Astrocyte of the cerebellum (primary cell): Measurements from ENCODE around the gene TRIP11.

Source experiments
- DNase-seq: peaks from one replicate; pipeline ENCODE4 v3.0.0-alpha.2; 2011; ENCODE audit warnings: low read depth
- H3K4me3 ChIP-seq: 2 replicates; pipeline ENCODE4 v1.5.1; 2011; ENCODE audit warnings: mild to moderate bottlenecking, low read depth, low read length, moderate library complexity
- in situ Hi-C: cut with HindIII; loops from 2 replicates; pipeline ENCODE4 v1.10.0; 2017; ENCODE audit warnings: low sequenced_read_pairs
- TF ChIP-seq, protein P1 (sequence below): IDR thresholded peaks from 2 replicates; pipeline ENCODE4 v1.5.1; 2012; ENCODE audit warnings: low read length, low read depth, moderate library complexity, mild to moderate bottlenecking; ENCODE audit errors: missing control alignments

Gene TRIP11

DNA sequence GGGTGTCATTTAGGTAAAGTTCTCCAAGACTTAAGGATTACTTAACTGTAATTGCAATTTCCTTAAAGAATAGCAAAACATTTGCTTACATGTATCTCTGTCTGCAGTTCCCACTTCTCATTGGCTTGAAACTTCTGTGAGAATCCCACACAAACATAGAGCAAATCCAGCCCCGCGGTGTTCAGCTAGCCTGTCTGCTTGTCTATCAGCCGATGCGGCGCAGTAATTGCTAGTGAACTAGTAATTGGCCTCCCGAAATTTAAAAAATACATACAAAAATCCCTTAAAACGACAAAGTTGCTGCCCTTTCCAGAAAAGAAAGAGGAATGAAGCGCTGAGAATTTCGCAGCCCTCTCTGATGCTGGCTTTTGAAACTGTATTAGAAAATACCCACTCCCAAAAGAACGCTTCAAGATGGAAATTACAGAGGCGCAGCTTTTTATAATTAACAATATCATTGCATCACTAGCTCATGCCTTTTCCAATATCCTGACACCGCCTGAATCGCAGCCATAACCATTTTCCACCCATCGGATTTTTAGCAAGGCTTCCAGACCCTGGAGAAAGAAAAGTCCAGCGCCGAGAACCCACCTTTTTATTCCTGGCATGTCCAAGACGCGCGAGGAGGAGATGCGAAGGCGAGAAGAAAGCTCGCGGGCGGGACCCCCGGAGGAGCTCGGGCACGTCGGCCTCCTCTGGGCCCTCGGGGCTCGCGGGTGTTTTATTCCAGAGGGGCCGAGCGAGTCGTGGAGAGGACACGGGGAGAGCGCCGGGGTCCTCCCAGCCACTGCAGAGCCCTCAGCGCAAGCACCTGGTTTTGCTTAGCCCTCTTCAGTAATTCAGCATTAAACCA is 93.0 kb downstream of the TRIP11 start:
- DNase-seq, result no peak
- TF ChIP-seq, protein P1, sequence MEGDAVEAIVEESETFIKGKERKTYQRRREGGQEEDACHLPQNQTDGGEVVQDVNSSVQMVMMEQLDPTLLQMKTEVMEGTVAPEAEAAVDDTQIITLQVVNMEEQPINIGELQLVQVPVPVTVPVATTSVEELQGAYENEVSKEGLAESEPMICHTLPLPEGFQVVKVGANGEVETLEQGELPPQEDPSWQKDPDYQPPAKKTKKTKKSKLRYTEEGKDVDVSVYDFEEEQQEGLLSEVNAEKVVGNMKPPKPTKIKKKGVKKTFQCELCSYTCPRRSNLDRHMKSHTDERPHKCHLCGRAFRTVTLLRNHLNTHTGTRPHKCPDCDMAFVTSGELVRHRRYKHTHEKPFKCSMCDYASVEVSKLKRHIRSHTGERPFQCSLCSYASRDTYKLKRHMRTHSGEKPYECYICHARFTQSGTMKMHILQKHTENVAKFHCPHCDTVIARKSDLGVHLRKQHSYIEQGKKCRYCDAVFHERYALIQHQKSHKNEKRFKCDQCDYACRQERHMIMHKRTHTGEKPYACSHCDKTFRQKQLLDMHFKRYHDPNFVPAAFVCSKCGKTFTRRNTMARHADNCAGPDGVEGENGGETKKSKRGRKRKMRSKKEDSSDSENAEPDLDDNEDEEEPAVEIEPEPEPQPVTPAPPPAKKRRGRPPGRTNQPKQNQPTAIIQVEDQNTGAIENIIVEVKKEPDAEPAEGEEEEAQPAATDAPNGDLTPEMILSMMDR, result no peak
- H3K4me3 ChIP-seq, result peak overlapping the region; percentile 63
- in situ Hi-C loops, result no loop called here

DNA sequence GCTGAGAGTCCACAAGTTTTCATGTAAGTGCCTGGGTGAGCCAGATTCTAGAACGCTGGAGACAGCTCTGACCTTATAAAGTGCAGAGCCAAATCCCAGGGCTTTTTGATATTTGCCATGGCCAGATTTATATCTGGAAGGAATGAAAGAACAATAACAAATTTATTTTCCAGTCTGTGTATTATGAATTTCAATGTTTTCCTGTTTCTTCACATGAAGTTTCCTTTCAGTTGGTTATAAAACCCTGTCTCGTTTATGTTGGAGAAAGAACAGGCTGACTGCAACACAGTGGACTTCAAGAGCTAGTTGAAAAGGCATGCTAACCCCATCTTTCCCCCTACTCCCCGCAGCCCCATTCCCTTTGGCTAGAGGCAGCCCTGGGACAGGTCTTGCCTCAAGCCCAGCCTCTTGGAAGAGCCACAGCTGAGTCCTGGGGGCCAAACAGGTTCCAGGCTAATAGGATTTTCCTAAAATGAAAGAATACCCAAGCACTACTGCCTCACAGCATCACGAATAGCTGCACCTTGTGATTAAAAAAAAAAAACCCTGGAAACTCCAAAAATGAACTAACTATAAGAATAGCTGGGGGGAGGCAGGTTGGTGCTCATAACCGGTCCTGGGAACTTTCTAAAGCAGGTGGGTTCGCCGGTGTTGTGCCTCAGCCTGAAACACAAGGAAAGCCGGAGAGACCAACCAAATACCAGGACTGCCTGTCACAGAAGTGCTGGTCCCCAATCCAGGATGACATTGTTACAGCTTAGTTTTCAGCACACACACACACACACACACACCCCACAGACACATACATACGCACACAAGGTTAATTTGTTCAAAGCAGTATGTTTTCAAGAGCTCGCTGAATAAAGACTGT is 93.9 kb downstream of the TRIP11 start:
- TF ChIP-seq, protein P1, result no peak
- in situ Hi-C loops, result no loop called here
- peak overlapping the region; percentile 63 for H3K4me3 ChIP-seq
- DNase-seq, result no peak

DNA sequence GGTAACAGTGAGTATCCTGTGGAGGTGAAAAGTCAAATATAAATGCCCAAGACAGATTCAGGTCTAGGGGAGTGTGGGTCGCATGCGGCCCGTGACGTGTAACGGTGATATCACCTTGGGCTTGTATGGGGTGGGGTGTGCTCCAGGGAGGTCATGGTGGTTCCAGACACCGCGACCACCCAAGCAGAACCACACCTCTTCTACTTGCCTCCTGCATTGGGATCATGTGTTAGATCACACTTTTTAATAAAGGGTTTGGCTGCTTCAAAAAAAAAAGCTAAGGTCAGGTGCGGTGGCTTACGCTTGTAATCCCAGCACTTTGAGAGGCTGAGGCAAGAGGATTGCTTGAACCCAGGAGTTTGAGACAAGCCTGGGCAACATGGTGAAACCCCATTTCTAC is 96.9 kb downstream of the TRIP11 start:
- no peak for DNase-seq
- TF ChIP-seq, protein P1, result no peak
- in situ Hi-C loops, result no loop called here
- no peak overlapping the region for H3K4me3 ChIP-seq

DNA sequence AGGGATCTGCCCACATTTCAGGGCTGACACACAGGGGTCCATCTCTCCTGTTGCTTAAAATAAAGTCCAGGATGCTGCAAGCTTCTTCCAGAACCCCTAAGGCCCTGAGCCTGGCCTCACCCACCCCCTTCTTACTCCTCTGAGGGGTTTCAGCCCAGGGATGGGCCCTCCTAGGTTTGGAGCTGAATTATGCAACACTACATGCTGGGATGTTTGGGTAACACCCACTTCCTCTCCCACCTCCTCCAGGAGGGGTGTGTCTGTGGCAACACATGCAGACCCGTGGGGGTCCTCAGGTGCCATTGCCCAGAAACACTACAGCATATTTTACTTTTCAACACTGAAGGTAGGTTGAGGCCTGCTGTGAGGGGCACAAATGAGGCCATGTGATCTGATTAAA is 97.7 kb downstream of the TRIP11 start:
- DNase-seq, result no peak
- in situ Hi-C loops, result no loop called here
- H3K4me3 ChIP-seq, result no peak overlapping the region
- TF ChIP-seq, protein P1, result no peak

DNA sequence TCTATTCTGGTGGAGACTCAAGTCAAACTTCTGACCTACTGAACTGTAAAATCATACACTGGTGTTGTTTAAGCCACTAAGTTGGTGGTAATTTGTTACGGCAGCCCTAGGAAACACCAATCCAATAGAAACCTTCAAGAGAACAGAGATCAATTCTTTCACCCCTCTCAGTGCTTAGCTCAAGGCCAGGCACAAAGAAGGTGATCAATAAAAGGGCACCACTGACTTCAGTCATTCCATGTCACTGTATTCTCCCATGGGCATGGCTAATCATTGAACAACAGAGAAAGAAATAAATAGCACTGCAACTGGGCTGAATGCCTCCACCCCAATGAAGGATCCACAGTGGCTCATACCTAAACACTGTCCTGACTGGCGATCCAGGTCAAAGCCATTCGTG is 99.7 kb downstream of the TRIP11 start:
- no peak for DNase-seq
- in situ Hi-C loops, result no loop called here
- TF ChIP-seq, protein P1, result no peak
- H3K4me3 ChIP-seq, result no peak overlapping the region

DNA sequence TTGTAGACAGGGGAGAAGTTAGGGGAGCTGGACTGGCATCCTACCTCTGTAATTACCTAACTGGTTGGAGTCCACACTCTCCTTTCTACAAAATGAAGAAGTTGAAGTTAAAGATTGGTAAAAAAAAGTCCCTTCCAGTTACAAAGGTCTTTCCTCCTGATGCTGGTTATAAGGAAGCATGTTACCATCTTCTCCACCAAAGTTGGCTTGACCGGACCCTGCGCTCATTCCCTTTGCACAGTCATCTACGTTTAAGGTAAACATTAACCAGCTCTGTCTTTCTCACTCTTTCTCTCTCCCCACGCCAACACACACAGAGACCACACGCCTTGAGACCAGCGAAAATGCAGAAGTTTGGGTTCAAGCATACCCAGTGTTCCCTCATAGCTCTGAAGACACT is 104.3 kb downstream of the TRIP11 start:
- in situ Hi-C loops, result no loop called here
- no peak overlapping the region for H3K4me3 ChIP-seq
- TF ChIP-seq, protein P1, result no peak

More for the DNA sequence above, 104.3 kb downstream of the TRIP11 start:
- DNase-seq, result no peak
